NT2/D1 (cell line): ENCODE results near the gene SEC14L5.
"Not testable (repeated sequence)": the region's sequence is repeated elsewhere in the genome, so short reads cannot be mapped to it uniquely, and the experiment has no call there.

Experiments used
- DNase-seq: peaks from one replicate; pipeline ENCODE4 v3.0.0-alpha.2; 2011; ENCODE audit warnings: low read depth, low spot score
- H3K27me3 ChIP-seq: 2 replicates; pipeline ENCODE4 v1.6.0; 2011; ENCODE audit warnings: mild to moderate bottlenecking; ENCODE audit not compliant: insufficient read length, insufficient read depth
- H3K36me3 ChIP-seq: 2 replicates; pipeline ENCODE4 v1.6.1; 2011; ENCODE audit warnings: mild to moderate bottlenecking, low read length, mixed read lengths; ENCODE audit not compliant: insufficient read depth, insufficient read length
- H3K4me1 ChIP-seq: 2 replicates; pipeline ENCODE4 v1.5.1; 2011; ENCODE audit not compliant: insufficient read depth, insufficient read length
- H3K4me3 ChIP-seq: 2 replicates; pipeline ENCODE4 v1.5.1; 2011; ENCODE audit warnings: low read depth; ENCODE audit not compliant: insufficient read length
- H3K9ac ChIP-seq: 2 replicates; pipeline ENCODE4 v1.6.0; 2011; ENCODE audit warnings: low read depth; ENCODE audit not compliant: insufficient read length
- H3K9me3 ChIP-seq: 2 replicates; pipeline ENCODE4 v1.5.1; 2011; ENCODE audit warnings: mild to moderate bottlenecking, low read length; ENCODE audit not compliant: insufficient read depth
- SUZ12 ChIP-seq: IDR thresholded peaks from 2 replicates; pipeline ENCODE4 v1.6.1; 2011; ENCODE audit not compliant: insufficient read length, insufficient read depth; ENCODE audit errors: extremely low read depth
- YY1 ChIP-seq: IDR thresholded peaks from 2 replicates; pipeline ENCODE4 v1.6.1; 2011; ENCODE audit not compliant: insufficient read length, insufficient read depth
- ZNF274 ChIP-seq: IDR thresholded peaks from 2 replicates; pipeline ENCODE4 v1.6.1; 2011; ENCODE audit warnings: mild to moderate bottlenecking, low read depth, low read length

Gene SEC14L5

DNA sequence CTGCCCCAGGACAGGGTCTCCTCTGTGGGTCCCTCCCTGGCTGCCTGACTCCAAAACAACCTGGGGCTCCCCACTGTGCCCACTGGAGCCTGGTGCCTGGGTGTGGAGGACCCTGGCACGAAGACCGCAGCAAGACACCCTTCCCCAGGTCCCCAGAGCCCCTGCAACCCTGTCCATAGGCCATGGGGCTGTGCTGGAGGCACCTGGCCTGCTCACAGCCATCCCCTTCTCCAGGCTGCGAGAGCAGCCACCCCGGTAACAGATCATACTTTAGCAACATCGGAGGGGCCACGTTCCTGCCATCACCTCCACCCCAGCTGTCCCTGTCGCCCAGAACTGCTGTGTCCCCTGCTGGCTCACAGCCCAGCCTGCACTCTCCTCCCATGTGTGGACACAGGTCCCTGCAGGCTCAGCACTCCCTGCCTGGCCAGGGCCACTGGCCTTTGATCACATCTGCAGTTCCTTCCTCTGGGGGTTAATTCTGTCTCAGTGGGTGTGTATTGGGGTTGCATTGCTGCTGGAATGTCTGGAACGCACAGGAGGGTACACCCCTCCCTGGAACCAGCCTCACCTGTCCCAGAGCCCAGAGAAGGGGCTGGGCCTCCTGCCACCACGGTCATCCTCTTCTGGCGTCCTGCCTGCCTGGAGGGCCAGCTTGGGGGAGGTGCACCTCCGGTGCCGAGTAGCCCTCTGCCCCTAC lies 33.4 kb upstream of the SEC14L5 start:
- TF ChIP-seq SUZ12 (no peak), YY1 (no peak), ZNF274 (no peak)

DNA sequence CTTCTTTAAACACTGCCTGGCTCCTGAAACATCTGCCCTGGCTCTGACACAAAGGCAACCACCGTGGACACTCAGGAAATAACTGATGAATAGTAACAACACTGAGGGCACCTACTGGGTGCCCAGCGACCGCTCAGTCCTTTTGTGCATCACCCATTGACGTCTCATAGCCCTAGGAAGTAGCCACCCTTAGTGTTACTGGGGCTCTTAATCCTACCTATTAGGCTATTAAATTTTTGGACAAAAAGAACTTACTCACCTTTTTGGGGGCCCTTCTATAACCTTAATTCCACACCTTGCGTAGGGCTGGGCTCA lies 32.9 kb upstream of the SEC14L5 start:
- no peaks in the 10 kb centered on the region for H3K36me3 ChIP-seq
- DNase-seq: no peak
- TF ChIP-seq SUZ12 (no peak), YY1 (no peak), ZNF274 (no peak)
- no peaks in the 10 kb centered on the region for H3K27me3 ChIP-seq
- peaks cover 13% of the 10 kb centered on the region for H3K4me1 ChIP-seq
- H3K9ac ChIP-seq: no peak overlapping the region
- no peak overlapping the region for H3K4me3 ChIP-seq
- H3K9me3 ChIP-seq: peaks cover 12% of the 10 kb centered on the region

More for the DNA sequence above, 33.4 kb upstream of the SEC14L5 start:
- H3K4me1 ChIP-seq: peaks cover 13% of the 10 kb centered on the region
- H3K4me3 ChIP-seq: no peak overlapping the region
- no peak for DNase-seq
- no peaks in the 10 kb centered on the region for H3K27me3 ChIP-seq
- H3K36me3 ChIP-seq: no peaks in the 10 kb centered on the region
- no peak overlapping the region for H3K9ac ChIP-seq
- H3K9me3 ChIP-seq: peaks cover 12% of the 10 kb centered on the region

DNA sequence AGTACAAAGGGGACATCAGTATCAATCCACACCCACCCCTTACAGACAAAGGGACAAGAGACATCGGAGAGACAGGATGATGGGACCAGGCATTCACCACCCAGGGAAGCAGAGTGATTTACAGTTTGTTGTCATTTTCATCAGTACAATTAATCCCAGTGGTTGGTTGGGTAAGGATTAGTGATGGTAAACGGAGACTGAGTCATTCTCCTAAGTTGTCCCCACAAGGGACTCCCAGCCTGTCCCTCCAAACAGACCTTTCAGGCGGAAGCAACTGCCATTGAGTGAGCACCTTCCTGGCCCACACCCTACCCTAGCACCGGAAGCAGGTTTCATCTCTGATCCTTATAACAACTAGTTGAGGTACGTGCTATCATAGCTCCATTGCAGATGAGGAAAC lies 32.3 kb upstream of the SEC14L5 start:
- TF ChIP-seq SUZ12: no peak
- TF ChIP-seq ZNF274: no peak
- TF ChIP-seq YY1: no peak
- Histone ChIP-seq H3K36me3 (no peaks in the 10 kb centered on the region), H3K27me3 (no peaks in the 10 kb centered on the region), H3K9me3 (peaks cover 12% of the 10 kb centered on the region), H3K4me1 (peaks cover 11% of the 10 kb centered on the region), H3K9ac (no peak overlapping the region), H3K4me3 (no peak overlapping the region)
- DNase-seq: no peak

DNA sequence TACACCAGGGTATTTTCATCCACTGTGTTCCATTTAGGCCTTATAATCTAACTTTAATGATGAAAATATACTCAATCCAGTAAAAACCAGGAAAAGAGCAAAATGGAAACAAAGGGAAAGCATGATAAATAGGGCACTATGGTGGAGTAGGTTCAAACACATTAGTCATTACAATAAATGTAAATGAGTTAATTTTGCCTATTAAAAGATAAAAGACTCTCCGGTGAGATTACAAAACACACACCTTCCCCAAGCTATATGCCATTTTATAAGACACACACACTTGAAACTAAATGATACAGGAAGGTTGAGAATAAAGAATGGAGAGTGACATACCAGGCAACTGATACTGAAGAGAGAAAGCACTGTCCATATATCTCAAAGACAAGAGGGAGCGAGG lies 31.2 kb upstream of the SEC14L5 start:
- Histone ChIP-seq H3K36me3 (no peaks in the 10 kb centered on the region), H3K4me3 (no peak overlapping the region), H3K4me1 (peaks cover 10% of the 10 kb centered on the region), H3K9me3 (peaks cover 12% of the 10 kb centered on the region), H3K27me3 (no peaks in the 10 kb centered on the region), H3K9ac (no peak overlapping the region)
- TF ChIP-seq SUZ12 (no peak), ZNF274 (no peak), YY1 (no peak)
- DNase-seq: no peak

DNA sequence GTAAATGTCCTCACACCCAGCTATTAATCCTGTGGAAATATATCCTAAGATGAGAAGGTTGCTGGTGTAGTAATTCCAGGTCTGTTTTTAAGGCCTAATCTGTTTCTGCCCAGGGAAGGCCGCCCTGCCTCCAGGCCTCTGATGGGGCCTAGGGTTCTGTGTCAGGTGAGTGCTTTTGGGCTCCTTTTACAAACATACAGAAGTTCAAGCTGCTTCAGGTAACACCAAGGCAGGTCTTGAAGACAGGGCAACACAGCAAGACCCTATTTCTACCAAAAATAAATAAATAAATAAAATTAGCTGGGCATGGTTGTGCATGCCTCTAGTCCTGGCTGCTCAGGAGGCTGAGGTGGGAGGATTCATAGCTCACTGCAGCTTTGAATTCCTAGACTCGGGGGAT lies 30.5 kb upstream of the SEC14L5 start:
- no peak for TF ChIP-seq SUZ12
- no peaks in the 10 kb centered on the region for H3K36me3 ChIP-seq
- no peak overlapping the region for H3K4me3 ChIP-seq
- H3K27me3 ChIP-seq: no peaks in the 10 kb centered on the region
- H3K9me3 ChIP-seq: peaks cover 12% of the 10 kb centered on the region
- DNase-seq: no peak
- H3K9ac ChIP-seq: no peak overlapping the region
- H3K4me1 ChIP-seq: peaks cover 9% of the 10 kb centered on the region

DNA sequence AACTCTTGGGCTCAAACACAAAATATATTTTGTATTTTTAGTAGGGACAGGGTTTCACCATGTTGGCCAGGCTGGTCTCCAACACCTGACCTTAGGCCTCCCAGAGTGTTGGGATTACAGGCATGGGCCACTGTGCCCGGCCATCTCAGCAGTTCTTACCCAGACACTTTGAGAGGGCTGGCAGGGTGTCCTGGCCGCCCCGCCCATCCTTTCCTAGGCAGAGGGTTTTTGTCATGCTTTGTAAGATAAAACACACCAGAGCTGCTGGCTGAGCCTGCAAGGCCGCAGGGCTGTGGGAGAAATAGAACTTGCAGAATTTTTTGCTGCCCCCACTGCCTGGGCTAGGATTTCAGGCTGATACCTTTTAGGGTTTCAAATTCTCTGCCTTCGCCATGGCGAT lies 29.9 kb upstream of the SEC14L5 start:
- H3K4me1 ChIP-seq: peaks cover 8% of the 10 kb centered on the region
- no peaks in the 10 kb centered on the region for H3K27me3 ChIP-seq
- TF ChIP-seq ZNF274 (no peak), SUZ12 (no peak), YY1 (no peak)
- no peak overlapping the region for H3K9ac ChIP-seq
- no peak overlapping the region for H3K4me3 ChIP-seq
- peaks cover 12% of the 10 kb centered on the region for H3K9me3 ChIP-seq
- DNase-seq: no peak
- no peaks in the 10 kb centered on the region for H3K36me3 ChIP-seq

DNA sequence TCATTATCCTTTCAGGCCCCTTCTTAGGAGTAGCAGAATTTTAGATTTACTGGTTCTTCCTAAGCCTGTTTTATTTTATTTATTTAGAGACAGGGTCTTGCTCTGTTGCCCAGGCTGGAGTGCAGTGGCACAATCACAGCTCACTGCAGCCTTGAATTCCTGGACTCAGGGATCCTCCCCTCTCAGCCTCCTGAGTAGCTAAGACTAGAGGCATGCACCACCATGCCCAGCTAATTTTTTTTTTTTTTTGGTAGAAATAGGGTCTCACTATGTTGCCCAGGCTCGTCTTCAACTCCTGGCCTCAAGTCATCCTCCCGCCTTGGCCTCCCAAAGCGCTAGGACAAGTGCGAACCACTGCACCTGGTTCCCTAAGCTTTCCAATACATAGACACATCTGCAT lies 28.5 kb upstream of the SEC14L5 start:
- DNase-seq, H3K36me3 ChIP-seq: not testable (repeated sequence)

DNA sequence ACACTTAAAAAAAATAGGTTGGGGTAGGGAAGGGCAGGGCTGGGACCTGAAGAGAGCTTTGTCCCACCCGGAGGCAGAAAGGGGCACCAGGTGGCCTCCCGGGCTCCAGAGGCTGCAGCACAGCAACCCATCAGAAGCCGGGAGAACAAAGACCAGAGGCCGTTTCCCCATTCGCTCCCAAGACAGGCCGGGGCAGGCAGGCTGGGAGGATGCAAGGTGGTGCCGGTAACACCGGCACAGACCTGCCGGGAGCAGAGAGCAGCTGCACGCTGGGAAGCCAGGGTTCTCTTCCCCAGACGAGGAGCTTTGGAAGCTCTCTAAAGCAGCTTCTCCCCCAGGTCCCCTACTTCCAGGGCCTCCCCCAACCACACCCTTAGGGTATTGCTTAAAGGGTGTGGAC lies 26.7 kb upstream of the SEC14L5 start:
- Histone ChIP-seq H3K9ac (peak overlapping the region; percentile 1), H3K27me3 (no peaks in the 10 kb centered on the region), H3K4me1 (peaks cover 15% of the 10 kb centered on the region), H3K4me3 (no peak overlapping the region), H3K9me3 (peaks cover 12% of the 10 kb centered on the region), H3K36me3 (peaks cover 5% of the 10 kb centered on the region)
- DNase-seq: no peak
- TF ChIP-seq SUZ12 (no peak), YY1 (no peak), ZNF274 (no peak)

More for the DNA sequence above, 28.5 kb upstream of the SEC14L5 start:
- not testable (repeated sequence) for H3K27me3 ChIP-seq, H3K4me1 ChIP-seq, H3K4me3 ChIP-seq, H3K9ac ChIP-seq
- H3K9me3 ChIP-seq: peaks cover 12% of the 10 kb centered on the region
